RWPE1 (cell line): Measurements from ENCODE around the gene ACSF3.
"Not testable (repeated sequence)": the region's sequence is repeated elsewhere in the genome, so short reads cannot be mapped to it uniquely, and the experiment has no call there.

Source experiments
- CTCF ChIA-PET: fragments of 350-600 bp; sonication (Branson Sonifier 250); formaldehyde crosslinking; extraction: SDS; loops from one replicate; lab custom pipeline; 2021; lab: Yijun Ruan, JAX
- POLR2A ChIA-PET: fragments of 400-600 bp; formaldehyde crosslinking; extraction: SDS; loops from one replicate; lab custom pipeline; 2020; ENCODE audit warnings: antibody characterized with exemption; ENCODE audit not compliant: low non-redundant PET; lab: Yijun Ruan, JAX
- DNase-seq: peaks from one replicate; pipeline ENCODE4 v3.0.0; 2012; ENCODE audit warnings: low spot score
- H3K27ac ChIP-seq: fragments of 450-650 bp; 2 replicates; pipeline ENCODE4 v1.5.1; 2017
- TF ChIP-seq, protein P1 (sequence below): fragments of 450-650 bp; conservative IDR thresholded peaks from 2 replicates; pipeline ENCODE4 v1.5.1; 2017; ENCODE audit warnings: low read depth, mild to moderate bottlenecking

Gene ACSF3

GRCh38 chr16:89092013-89092412, 1.6 kb upstream of the ACSF3 start:
- CTCF ChIA-PET = interaction anchor here (0.6 to 0.7 kb wide), 2 partner anchors 420 to 787 kb away, joined by 3 to 8 read pairs; no protein-coding TSS in a partner anchor
- POLR2A ChIA-PET = no interaction called here
- H3K27ac ChIP-seq = no peak overlapping the region
- DNase-seq = no peak
- TF ChIP-seq, protein P1, sequence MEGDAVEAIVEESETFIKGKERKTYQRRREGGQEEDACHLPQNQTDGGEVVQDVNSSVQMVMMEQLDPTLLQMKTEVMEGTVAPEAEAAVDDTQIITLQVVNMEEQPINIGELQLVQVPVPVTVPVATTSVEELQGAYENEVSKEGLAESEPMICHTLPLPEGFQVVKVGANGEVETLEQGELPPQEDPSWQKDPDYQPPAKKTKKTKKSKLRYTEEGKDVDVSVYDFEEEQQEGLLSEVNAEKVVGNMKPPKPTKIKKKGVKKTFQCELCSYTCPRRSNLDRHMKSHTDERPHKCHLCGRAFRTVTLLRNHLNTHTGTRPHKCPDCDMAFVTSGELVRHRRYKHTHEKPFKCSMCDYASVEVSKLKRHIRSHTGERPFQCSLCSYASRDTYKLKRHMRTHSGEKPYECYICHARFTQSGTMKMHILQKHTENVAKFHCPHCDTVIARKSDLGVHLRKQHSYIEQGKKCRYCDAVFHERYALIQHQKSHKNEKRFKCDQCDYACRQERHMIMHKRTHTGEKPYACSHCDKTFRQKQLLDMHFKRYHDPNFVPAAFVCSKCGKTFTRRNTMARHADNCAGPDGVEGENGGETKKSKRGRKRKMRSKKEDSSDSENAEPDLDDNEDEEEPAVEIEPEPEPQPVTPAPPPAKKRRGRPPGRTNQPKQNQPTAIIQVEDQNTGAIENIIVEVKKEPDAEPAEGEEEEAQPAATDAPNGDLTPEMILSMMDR = no peak

GRCh38 chr16:89093252-89093601, 425 bp upstream of the ACSF3 start:
- peak overlapping the region; percentile 70 for H3K27ac ChIP-seq
- CTCF ChIA-PET, DNase-seq: not testable (repeated sequence)
- POLR2A ChIA-PET = interaction anchor here (0.6 kb wide), 1 partner anchor 162 kb away, joined by 3 read pairs; no protein-coding TSS in a partner anchor

DNA sequence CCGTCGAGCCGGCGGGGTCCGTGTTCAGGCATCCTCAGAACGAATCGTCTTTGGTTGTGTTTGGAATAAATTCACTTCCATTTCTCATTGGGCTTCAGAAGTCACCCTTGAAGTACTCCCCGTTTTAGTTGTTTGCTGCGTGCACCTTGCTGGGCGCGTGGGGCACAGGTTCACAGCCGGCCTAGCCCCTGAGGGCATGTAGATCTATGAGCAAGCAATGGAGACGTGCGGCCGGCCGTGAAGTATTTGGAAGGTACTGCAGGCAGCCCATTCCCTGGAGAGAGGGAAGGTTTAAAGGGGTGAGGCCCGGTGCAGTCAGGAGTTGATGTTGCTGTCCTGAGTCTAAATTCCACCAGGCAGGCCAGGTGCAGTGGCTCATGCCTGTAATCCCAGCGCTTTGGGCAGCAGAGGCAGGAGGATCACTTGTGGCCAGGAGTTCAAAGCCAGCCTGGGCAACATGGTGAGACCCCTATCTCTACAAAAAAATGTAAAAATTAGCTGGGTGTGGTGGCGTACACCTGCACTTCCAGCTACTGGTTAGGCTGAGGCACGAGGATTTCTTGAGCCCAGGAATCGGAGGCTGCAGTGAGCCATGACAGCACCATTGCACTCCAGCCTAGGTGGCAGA, 714 bp downstream of the ACSF3 start:
- peak overlapping the region; percentile 70 for H3K27ac ChIP-seq
- DNase-seq = peak; percentile 54
- TF ChIP-seq, protein P1 = no peak
- POLR2A ChIA-PET = no interaction called here
- CTCF ChIA-PET = no interaction called here

DNA sequence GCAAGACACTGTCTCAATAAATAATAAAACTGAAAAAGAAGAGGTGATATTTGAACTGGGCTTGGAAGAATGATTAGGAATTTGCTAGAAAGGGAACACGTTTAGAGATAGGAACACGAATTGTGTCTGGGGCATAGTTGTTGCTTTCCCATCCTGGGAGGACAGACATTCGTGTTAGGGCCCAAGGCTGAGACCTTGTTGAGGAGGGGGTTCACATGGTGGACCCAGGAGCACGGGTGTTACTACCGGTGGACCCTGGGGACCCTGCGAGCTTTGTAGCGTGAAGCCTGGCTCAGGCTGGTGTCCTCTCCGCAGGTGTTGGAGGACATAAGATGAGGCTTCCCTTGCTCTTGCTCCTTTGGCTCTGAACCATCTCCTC, 1.2 kb downstream of the ACSF3 start:
- ChIA-PET POLR2A (no interaction called here), CTCF (no interaction called here)
- peak overlapping the region; percentile 70 for H3K27ac ChIP-seq
- TF ChIP-seq, protein P1 = no peak
- DNase-seq = no peak

- TF ChIP-seq, protein P1 = no peak
- H3K27ac ChIP-seq = 0 out of 2 replicates have a peak overlapping the region, but pooled peaks have one; percentile 12
- ChIA-PET CTCF (no interaction called here), POLR2A (no interaction called here)
- DNase-seq = no peak
Observed at GRCh38 chr16:89095491-89095951, 1.9 kb downstream of the ACSF3 start.

- no peak for DNase-seq
- 0 out of 2 replicates have a peak overlapping the region, but pooled peaks have one; percentile 12 for H3K27ac ChIP-seq
- POLR2A ChIA-PET = no interaction called here
- TF ChIP-seq, protein P1 = no peak
- CTCF ChIA-PET = no interaction called here
Observed at GRCh38 chr16:89096042-89096717, 2.5 kb downstream of the ACSF3 start.

DNA sequence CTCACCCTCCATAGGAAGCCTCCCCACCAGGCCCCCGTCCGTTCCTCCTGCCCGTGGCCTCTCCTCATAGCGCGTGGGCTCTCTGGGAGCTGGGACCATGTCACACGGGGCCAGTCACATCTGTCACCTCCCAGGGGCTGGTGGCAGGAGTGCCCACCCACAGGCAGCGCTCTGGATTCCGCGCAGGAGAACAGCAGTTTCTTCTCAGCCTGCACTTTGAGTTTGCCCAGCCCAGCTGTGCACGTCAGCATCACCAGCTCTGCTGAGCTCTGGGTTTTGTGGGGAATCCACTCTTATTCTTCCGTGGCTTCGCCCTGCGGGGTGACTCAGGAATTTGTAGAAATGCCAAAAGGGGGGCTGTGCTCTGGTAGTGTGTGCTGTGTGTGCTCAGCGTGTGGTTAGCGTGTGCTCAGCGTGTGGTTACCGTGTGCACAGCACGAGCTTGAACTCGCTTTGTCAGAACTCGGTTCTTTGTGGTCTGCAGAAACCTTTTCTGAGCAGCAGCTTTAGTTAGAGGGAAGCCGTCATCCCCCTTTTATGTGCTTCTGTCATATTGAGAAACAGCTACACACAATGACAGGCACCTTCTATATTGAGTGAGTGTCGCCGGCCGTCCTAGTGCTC, 3.2 kb downstream of the ACSF3 start:
- ChIA-PET CTCF (no interaction called here), POLR2A (no interaction called here)
- TF ChIP-seq, protein P1 = no peak
- H3K27ac ChIP-seq = no peak overlapping the region
- no peak for DNase-seq
